Suppressor macrophage treated with lipopolysaccharide for 1 hour (primary cell): ENCODE data around the gene OCRL.

Experiments used
- DNase-seq, 3 donors: peaks; one replicate each; pipeline ENCODE4 v3.0.0-alpha.2; 2020 to 2022

OCRL gene

DNA sequence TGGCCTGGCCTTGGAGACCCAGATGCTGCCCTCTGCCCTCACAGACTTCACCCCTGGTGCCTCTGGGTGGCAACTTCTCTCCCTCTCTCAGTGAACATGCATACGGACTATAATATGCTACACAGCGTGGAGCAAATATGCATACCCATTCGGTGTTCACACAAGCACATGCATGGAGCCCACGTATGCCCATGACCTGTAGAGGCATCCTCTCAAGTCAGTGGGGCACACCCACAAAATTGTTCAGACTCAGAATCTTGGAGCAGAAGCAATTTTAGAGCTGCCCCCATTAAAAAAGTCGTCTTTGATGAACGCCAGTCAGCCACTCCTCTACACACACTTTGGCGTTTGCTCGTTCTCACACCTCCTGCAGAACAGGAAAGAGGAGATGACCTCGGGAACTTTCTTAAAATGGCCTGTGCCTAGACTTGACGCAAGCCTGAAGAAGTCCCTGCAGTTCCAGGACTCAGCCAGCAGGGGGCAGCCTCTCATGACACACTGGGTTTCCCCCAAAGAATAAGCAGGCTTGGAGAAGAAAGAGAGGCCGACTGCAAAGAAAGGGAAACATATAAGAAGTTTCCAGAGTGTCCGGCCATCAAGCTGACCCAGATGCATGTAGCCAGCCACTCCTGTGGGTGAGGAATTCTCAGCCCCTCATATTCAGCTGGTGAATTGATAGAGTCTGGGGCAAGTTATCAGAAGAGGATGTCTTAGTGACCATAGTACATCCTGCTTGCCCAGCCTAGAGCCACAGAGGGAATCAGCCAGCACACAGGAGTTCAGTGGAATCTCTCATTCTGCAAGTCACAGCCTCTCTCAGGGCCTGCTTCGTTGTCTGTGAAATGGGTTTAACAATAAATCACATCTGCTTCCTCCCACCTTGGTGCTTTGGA lies 97.4 kb downstream of the OCRL start:
- peak; percentile 75 to 80 (median 78) for DNase-seq

DNA sequence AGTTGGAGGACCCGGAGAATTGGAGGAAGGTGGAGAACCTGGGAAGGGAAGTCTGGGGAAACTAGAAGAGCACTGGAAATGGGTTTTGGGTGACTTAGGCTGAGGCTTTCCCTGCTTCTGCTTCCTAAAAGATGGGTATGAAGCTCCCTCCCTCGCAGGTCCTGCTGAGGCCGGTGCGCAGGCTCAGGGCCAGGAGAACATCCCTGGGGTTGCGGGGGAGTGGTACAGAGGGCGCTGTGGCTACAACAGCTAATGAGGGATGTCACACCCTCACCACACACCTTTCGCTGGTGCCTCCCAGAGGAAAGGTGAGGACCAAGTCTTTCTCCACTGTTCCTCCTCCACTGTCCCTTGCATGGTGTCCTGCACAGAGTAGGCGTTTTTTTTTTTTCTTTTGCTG lies 98.9 kb downstream of the OCRL start:
- DNase-seq = no peak

DNA sequence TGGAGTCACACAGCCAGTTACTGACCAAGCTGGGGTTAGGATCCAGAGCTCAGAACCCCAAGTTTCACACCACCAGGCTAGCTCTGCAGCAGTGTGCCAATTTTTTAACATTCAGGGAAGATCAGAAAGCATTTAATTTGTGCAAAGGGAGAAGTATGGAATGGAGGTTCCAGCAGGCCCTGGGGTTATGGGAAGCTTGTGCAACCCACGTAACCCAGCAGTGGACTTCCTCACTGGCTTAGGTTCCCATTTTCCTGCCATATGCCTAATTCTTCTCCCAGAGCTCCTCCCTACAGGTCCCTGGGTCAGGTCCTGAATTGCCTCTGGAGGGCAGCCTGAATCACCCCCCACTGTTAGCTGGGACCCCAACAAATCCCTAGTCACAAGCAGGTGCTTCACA lies 100.7 kb downstream of the OCRL start:
- peak; percentile 33 to 47 (median 40) for DNase-seq

DNA sequence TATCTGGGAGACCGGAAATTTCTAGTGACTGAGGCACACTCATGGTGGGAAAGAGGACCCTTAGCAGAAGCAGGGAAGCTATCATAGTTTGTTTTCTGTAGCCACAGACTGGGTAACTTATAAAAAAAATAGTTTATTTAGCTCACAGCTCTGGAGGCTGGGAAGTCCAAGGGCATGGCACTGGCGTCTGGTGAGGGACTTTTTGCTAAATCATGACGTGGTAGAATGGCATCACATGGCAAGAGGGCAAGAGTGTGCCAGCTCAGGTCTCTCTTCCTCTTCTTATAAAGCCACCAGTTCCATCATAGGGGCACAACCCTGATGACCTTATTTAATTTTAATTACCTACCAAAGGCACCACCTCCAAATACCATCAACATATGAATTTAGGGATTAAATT lies 101.4 kb downstream of the OCRL start:
- peak in 2 of 3 donors; percentile 34 to 49 for DNase-seq

DNA sequence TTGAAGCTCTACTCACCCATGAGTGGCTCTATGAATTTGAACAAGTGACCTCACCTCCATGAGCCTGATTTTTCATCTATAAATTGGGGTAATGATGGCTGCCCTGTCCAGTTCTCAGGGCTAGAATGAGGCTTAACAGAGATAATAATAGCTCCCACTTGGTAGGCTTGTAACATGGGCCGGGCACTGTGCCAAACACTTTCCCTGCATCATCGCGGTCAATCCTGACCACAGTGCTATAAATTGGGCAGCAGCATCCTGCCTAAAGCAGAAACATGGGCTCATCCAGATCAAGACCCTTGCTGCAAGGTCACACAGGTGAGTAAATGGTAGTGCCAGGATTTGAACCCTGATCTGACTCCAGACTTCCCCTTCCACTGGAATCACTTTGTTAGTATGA lies 101.9 kb downstream of the OCRL start:
- peak in 1 of 3 donors; percentile 21 for DNase-seq
